Activated CD8-positive, alpha-beta memory T cell treated with anti-CD3 and anti-CD28 coated beads, Interleukin-2, amount 50 U/mL, for 4 hours (primary cell): Measurements from ENCODE around the gene C6orf52.
"Not testable (repeated sequence)": the region's sequence is repeated elsewhere in the genome, so short reads cannot be mapped to it uniquely, and the experiment has no call there.

Experiments used
- DNase-seq: peaks from one replicate; pipeline ENCODE4 v3.0.0-alpha.2; 2020

The C6orf52 gene

DNA sequence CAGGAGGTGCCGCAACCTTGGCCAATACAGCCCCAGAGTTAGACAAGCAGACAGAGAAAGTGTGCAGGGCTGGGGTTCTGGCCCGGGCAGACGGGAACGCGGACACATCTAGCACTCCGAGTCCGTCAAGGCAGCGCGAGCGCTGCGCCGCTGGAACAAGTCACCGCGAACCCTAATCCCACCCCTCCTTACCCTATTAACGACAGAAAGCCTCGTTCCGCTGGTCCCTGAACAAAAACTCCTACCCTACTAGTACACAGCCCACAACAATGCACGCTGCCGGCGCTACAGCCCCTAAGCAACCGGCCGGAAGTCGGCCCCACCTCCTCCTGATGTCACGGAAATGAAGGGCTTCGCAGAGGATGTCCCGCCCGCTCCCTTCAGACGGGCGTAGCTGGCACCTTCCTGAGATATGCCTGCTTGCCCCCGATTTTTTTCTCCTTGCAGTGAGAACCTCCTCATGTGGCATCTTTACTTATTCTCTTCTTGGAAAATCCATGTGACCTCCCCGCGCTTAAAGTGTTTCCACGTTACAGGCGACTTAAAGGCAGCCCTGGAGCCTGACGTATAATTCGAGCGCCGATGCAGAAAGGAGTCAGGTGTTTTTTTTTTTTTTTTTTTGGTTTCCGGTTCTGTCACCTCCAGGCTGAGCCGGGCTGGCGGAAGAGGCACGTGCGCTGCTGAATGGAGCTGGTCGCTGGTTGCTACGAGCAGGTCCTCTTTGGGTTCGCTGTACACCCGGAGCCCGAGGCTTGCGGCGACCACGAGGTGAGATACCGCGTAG, at the start of gene C6orf52, which contains the start of gene PAK1IP1:
Gene C6orf52, minus strand, starts transcription at position 315 of the 784 bp plus-strand sequence. CDS start 7,066 bp downstream, outside the sequence.
Gene PAK1IP1, plus strand, starts transcription at position 671 of the 784 bp plus-strand sequence. Its CDS starts 14 bp downstream, at position 685.
- peak; percentile 93 for DNase-seq

GRCh38 chr6:10743515-10743914, 49.1 kb upstream of the C6orf52 start:
- no peak for DNase-seq

DNA sequence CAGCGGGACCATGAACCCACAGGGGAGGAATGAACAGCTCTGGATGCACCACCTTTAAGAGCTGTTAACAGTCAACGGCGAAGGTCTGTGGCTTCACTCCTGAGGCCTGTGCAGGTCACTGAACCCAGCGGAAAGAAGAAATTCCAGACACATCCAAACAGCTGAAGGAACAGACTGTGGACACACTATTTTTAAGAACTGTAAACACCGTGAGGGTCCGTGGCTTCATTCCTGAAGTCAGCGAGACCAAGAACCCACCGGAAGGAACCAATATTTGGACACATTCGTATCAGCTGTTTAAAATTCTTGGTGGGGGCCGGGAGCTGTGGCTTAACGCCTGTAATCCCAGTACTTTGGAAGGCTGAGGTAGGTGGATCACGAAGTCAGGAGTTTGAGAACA, 47.8 kb upstream of the C6orf52 start:
- no peak for DNase-seq

DNA sequence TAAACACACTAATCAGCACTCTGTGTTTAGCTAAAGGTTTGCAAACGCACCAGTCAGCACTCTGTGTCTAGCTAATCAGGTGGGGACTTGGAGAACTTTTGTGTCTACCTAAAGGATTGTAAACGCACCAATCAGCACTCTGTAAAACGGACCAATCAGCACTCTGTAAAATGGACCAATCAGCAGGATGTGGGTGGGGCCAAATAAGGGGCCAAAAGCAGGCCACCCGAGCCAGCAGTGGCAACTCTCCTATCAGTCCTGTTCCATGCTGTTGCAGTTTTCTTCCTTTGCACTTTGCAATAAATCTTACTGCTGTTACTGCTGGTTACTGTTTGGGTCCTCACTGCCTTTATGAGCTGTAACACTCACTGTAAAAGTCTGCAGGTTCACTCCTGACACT, 47.2 kb upstream of the C6orf52 start:
- not testable (repeated sequence) for DNase-seq

DNA sequence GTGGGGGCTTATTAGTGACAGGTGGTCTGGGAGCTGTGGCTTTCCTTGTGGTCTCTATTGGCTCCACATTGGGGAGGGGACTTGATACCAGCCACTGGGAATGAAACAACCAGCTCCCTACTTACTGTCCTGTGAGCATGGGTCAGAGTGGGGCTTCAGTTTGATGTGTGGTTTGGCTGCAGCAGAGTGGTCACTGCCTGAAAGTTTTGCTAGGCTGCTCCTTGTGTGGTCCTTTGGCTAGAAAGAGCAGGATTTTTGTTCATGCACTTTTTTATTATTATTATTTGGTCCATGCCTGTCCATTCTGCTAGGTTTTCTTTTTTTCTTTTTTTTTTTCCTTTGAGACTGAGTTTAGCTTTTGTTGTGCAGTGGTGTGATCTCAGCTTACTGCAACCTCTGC, 45.6 kb upstream of the C6orf52 start:
- no peak for DNase-seq

- DNase-seq = no peak
These were observed 42.3 kb upstream of the C6orf52 start for GRCh38 chr6:10736731-10737130.

DNA sequence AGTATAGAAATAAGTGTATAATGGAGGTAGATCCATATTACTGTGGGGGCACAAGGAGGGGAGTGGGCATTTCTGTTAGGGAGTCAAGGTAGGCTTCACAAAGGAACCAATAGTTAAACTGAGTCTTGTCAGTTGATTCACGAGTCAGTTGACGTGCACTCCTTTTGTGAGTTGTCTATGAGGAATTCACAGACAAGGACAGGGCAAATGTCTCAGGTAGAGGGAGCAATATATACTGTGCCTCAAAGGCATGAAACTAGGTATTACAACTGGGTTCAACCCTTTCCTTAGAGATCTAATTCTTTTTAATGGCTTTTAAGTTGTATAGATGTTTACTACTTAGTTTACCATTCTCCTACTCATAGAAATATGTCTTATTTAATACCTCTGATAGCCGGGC, 39.4 kb upstream of the C6orf52 start:
- DNase-seq = no peak

DNA sequence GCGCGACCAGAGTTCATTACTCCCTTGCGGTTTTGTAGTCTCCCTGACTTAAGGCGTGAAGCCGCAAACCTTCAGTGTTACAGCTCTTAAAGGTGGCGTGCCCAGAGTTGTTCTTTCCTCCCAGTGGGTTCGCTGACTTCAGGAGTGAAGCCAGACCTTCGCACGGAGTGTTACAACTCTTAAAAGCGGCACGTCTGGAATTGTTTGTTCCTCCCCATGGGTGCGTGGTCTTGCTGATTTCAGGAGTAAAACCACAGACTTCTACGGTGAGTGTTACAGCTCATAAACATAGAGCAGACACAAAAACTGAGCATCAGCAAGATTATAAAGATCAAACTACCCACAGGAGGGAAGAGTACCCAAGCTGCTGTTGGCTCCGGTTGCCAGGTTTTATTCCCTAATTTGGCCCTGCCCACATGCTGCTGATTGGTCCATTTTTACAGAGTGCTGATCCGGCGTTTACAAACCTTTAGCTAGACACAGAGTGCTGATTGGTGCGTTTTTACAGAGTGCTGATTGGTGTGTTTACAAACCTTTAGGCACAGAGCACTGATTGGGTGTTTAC, 38.8 kb upstream of the C6orf52 start:
- no peak for DNase-seq

DNA sequence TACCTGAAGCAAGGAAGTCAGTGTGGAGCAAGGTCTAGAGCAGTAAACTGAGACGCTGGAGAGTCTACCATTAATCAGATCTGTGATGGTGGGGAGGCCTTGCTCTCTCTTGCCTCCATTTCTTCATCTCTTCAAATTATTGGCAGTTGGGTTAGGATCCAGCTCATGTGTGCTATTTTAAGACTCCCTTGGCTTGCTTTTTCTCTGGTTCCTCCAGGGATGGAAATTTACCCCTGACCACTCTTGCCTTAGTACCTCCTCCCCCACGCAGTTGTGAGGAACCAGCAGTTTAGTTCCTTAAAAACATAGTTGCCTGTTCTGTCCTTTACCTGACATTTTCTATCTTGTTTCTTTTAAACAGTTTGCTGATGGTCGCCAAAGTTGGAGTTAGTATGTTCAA, 35.8 kb upstream of the C6orf52 start:
- no peak for DNase-seq

DNA sequence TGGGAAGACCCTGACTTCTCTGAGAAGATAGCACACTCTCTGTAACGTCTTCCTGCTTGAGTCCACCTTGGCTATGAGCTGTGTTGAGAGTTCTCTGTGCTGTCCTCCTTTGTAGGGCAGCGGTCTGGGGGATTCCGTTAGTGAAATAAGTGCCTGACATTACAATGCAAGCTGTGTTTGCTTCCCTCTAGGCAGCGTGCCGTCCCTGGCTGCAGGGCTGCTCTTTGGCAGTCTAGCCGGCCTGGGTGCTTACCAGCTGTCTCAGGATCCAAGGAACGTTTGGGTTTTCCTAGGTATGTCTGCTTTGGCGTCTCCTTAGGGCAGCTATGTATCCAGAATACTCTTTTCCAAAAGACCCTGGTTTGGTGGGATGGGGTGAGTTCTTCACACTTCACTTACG, 31.3 kb upstream of the C6orf52 start:
- DNase-seq = no peak

GRCh38 chr6:10725044-10725443, 30.6 kb upstream of the C6orf52 start:
- DNase-seq = no peak

DNA sequence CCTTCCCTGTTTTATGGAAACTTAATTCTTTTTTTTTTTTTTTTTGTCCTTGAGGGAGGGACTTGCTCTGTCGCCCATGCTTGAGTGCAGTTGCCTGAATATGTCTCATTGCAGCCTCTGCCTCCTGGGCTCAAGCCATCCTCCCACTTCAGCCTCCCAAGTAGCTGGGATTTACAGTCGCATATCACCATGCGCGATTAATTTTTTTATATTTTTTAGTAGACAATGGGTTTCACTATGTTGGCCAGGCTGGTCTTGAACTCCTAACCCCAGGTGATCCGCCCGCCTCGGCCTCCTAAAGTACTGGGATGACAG, 29.1 kb upstream of the C6orf52 start:
- DNase-seq = no peak

- peak; percentile 84 for DNase-seq
These were observed 28.6 kb upstream of the C6orf52 start, which contains the start of gene TMEM14C for GRCh38 chr6:10722820-10723566. TSS of gene TMEM14C (plus strand) at chr6:10723070. CDS start at chr6:10724614, 1,544 bp downstream.

DNA sequence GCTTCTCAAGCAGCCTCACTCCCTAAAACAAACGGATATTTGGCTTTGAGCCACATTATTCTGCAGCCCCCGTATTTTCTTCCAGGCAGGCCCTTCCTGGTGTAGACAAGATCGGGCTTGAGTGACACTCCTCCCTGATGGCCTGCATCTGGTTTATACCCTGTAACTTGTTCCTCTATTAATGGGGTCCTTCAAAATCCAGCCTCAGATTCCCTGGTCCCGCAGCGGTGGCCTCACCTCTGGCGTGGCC, 28.1 kb upstream of the C6orf52 start:
- DNase-seq = no peak

GRCh38 chr6:10721850-10722569, 27.6 kb upstream of the C6orf52 start:
- DNase-seq = no peak

- DNase-seq = not testable (repeated sequence)
These were observed 26.8 kb upstream of the C6orf52 start for GRCh38 chr6:10720960-10721849.

GRCh38 chr6:10720265-10720959, 26.0 kb upstream of the C6orf52 start:
- DNase-seq = peak; percentile 63

DNA sequence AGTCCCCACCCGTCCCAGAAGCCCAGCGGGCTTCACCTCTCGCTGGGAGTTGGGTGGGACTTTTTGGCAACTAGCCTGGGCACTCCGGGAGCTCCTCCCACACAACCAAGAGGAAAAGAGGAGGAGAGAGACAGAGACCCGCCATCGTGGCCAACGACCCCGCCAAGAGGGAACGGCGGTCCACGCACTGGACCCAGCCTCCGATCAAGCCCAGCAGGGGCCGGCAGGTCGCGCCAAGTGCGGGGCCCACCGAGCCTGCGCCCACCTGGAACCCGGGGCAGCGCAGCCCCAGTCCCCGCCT, 25.5 kb upstream of the C6orf52 start:
- DNase-seq = no peak

GRCh38 chr6:10719296-10719963, 25.0 kb upstream of the C6orf52 start:
- DNase-seq = peak; percentile 32

- no peak for DNase-seq
These were observed 19.5 kb upstream of the C6orf52 start for GRCh38 chr6:10713962-10714361.

DNA sequence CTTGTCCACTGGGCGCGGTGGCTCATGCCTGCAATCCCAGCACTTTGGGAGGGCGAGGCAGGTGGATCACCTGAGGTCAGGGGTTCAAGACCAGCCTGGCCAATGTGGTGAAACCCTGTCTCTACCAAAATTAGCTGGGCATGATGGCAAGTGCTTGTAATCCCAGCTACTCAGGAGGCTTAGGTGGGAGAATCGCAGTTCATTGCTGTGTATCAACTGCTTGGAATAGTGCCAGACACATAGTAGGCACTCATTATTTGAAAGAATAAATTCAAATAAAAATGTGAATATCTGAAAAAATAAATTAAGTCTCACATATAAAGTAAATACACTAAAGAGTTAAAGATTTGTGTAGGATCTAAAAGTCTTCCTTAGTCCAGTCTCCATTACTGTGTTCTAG, 2.2 kb upstream of the C6orf52 start:
- DNase-seq = no peak
